Heart left ventricle (tissue), 13 donors: ENCODE results near the gene GRB14.

Source experiments
- POLR2A ChIP-seq, 2 donors: fragments of 450-650 bp; IDR thresholded peaks; one replicate each; pipeline ENCODE4 v1.6.1; 2017; ENCODE audit warnings: antibody characterized with exemption in 2 of 2, mild to moderate bottlenecking in 2 of 2, moderate library complexity in 2 of 2
- TF ChIP-seq, protein P1 (sequence below), 12 donors: fragments of 200-600 bp; sonication (generic) in 4 of 12; IDR thresholded peaks; one replicate each; pipeline versions ENCODE4 v1.5.0 to v1.8.0; 2018 to 2022; ENCODE audit warnings: antibody characterized with exemption in 12 of 12, mild to moderate bottlenecking in 5 of 12
- donor health status: ischemic (EF 13 %, LVEDD 7.1; RV severe dilation, severe dysfunction).
- donor health status: DM: no; HTN: yes; CAD: no.
- donor health status: DM: no; HTN: no; CAD: no.
- donor health status: ischemic (EF 25% LVEDD 6.9; RV normal size, moderate dysfunction).
- donor health status: ischemic (EF 25% LVEDD 5.7; RV mildly dilated, moderate dysfunction).
- donor health status: ischemic (EF 35%, LVEDD 5.7; RV mildly dilated, moderate dysfunction).
- donor health status: nonischemic (EF 11% LVEDD 7.7; RV severe dilation, severe dysfunction).
- donor health status: DM: yes; HTN: yes; CAD: no.
- donor health status: PGD.
- donor health status: ischemic (EF 29% LVEDD 5.4; RV normal size, mild dysfunction).
- donor health status: nonischemic (EF 23%, LVEDD 6.1; RV moderate dilation, normal function).

GRCh38 chr2:164593959-164594358, 27.3 kb downstream of the GRB14 start:
- TF ChIP-seq, protein P1, sequence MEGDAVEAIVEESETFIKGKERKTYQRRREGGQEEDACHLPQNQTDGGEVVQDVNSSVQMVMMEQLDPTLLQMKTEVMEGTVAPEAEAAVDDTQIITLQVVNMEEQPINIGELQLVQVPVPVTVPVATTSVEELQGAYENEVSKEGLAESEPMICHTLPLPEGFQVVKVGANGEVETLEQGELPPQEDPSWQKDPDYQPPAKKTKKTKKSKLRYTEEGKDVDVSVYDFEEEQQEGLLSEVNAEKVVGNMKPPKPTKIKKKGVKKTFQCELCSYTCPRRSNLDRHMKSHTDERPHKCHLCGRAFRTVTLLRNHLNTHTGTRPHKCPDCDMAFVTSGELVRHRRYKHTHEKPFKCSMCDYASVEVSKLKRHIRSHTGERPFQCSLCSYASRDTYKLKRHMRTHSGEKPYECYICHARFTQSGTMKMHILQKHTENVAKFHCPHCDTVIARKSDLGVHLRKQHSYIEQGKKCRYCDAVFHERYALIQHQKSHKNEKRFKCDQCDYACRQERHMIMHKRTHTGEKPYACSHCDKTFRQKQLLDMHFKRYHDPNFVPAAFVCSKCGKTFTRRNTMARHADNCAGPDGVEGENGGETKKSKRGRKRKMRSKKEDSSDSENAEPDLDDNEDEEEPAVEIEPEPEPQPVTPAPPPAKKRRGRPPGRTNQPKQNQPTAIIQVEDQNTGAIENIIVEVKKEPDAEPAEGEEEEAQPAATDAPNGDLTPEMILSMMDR (IDR thresholded peaks at IDR 0.05): no peak
- no peak for TF ChIP-seq POLR2A (IDR thresholded peaks at IDR 0.05)
